B cell (primary cell): Measurements from ENCODE around the gene CDKN3. TPM values are rescaled to one million over a fixed set of nuclear protein-coding genes. Genes with fewer than 3 reads are reported as not detected.

Source experiments
- ATAC-seq: fragments of 200-7000 bp; cut with Tn5 transposase; one replicate; pipeline ENCODE4 v1.10.0; 2021; ENCODE audit warnings: low read depth, mild to moderate bottlenecking, moderate number of reproducible peaks, moderate library complexity
- CTCF ChIA-PET: fragments of 350-600 bp; sonication (Branson Sonifier 250); formaldehyde crosslinking; loops from one replicate; lab custom pipeline; 2021; ENCODE audit warnings: antibody characterized with exemption, inconsistent platforms; lab: Charles Lee
- POLR2A ChIA-PET: fragments of 350-600 bp; sonication (Branson Sonifier 250); formaldehyde crosslinking; loops from one replicate; lab custom pipeline; 2021; ENCODE audit warnings: antibody characterized with exemption; lab: Charles Lee
- DNase-seq: peaks from one replicate; pipeline ENCODE4 v3.0.0; 2013
- H2AFZ ChIP-seq: 2 replicates; pipeline ENCODE4 v1.6.1; 2012; ENCODE audit warnings: mild to moderate bottlenecking, low read depth, low read length; ENCODE audit not compliant: insufficient read depth, poor library complexity, severe bottlenecking
- H3K27ac ChIP-seq, 2 donors: 1 replicate in 1 of 2; 2 replicates in 1 of 2; pipeline ENCODE4 v1.5.1; 2012 to 2013; ENCODE audit warnings: low read length in 2 of 2, mild to moderate bottlenecking in 2 of 2, moderate library complexity in 1 of 2
- H3K27me3 ChIP-seq, 4 experiments: fragments of 200-600 bp in 1 of 4; sonication (generic) in 1 of 4; replicated peaks in 1 of 4; 1 replicate in 2 of 4; 2 replicates in 2 of 4; pipeline versions ENCODE4 v1.6.1 to v1.7.0; 2013 to 2016; ENCODE audit warnings: low read length in 3 of 4, mild to moderate bottlenecking in 2 of 4, mixed read lengths in 1 of 4, moderate library complexity in 1 of 4; ENCODE audit not compliant: insufficient read depth in 4 of 4, control insufficient read depth in 3 of 4; ENCODE audit errors: control extremely low read depth in 1 of 4
- H3K36me3 ChIP-seq, 2 experiments: replicated peaks in 1 of 2; 1 replicate in 1 of 2; 2 replicates in 1 of 2; pipeline versions ENCODE4 v1.6.1 to v1.7.1; 2013; ENCODE audit warnings: low read length in 1 of 2; ENCODE audit not compliant: insufficient read depth in 2 of 2, control insufficient read depth in 1 of 2; ENCODE audit errors: control extremely low read depth in 1 of 2, extremely low read depth in 1 of 2
- H3K4me1 ChIP-seq, 2 donors: fragments of 200-600 bp in 1 of 2; sonication (generic) in 1 of 2; 1 replicate in 1 of 2; 2 replicates in 1 of 2; pipeline versions ENCODE4 v1.5.1 to v1.6.1; 2013 to 2017; ENCODE audit warnings: low read length in 2 of 2; ENCODE audit not compliant: control insufficient read depth in 2 of 2, insufficient read depth in 2 of 2
- H3K4me2 ChIP-seq: replicated peaks from 2 replicates; pipeline ENCODE3; 2012; ENCODE audit warnings: mild to moderate bottlenecking, low read depth, low read length; ENCODE audit not compliant: poor library complexity, severe bottlenecking
- H3K4me3 ChIP-seq, 5 experiments: fragments of 200-600 bp in 1 of 5; sonication (generic) in 1 of 5; 1 replicate in 3 of 5; 2 replicates in 2 of 5; pipeline versions ENCODE4 v1.5.1 to v1.7.0; 2011 to 2016; ENCODE audit warnings: low read length in 4 of 5, mild to moderate bottlenecking in 4 of 5, low read depth in 2 of 5, control low read depth in 1 of 5, moderate library complexity in 1 of 5; ENCODE audit not compliant: insufficient read depth in 1 of 5; ENCODE audit errors: control extremely low read depth in 1 of 5, extremely low read depth in 1 of 5
- H3K79me2 ChIP-seq: fragments of 200-600 bp; sonication (generic); one replicate; pipeline ENCODE4 v1.6.0; 2016; ENCODE audit warnings: low read length; ENCODE audit not compliant: control insufficient read depth, insufficient read depth
- H3K9ac ChIP-seq: fragments of 200-600 bp; sonication (generic); 2 replicates; pipeline ENCODE4 v1.6.1; 2017; ENCODE audit warnings: mild to moderate bottlenecking, low read length, moderate library complexity
- H3K9me3 ChIP-seq, 3 donors: one replicate each; pipeline versions ENCODE4 v1.6.1 to v1.7.1; 2013; ENCODE audit warnings: low read length in 2 of 3; ENCODE audit not compliant: control insufficient read depth in 2 of 3, insufficient read depth in 1 of 3; ENCODE audit errors: control extremely low read depth in 1 of 3
- H4K20me1 ChIP-seq: 2 replicates; pipeline ENCODE4 v1.6.0; 2012; ENCODE audit warnings: mild to moderate bottlenecking, low read length; ENCODE audit not compliant: insufficient read depth, control insufficient read depth, poor library complexity, severe bottlenecking
- H3K27ac Mint-ChIP-seq: one replicate; pipeline ENCODE4 v1.8.0; 2021; ENCODE audit warnings: mixed read lengths
- H3K27me3 Mint-ChIP-seq: one replicate; pipeline ENCODE4 v1.8.0; 2021; ENCODE audit warnings: mixed read lengths
- H3K4me1 Mint-ChIP-seq: one replicate; pipeline ENCODE4 v1.8.0; 2021; ENCODE audit warnings: mixed read lengths
- H3K4me3 Mint-ChIP-seq: one replicate; pipeline ENCODE4 v1.8.0; 2021; ENCODE audit warnings: mixed read lengths
- H3K9me3 Mint-ChIP-seq: one replicate; pipeline ENCODE4 v1.8.0; 2022; ENCODE audit warnings: mixed read lengths; ENCODE audit not compliant: insufficient read depth
- CTCF ChIP-seq: fragments of 200-600 bp; IDR thresholded peaks from one replicate; pipeline ENCODE4 v1.8.0; 2022; ENCODE audit warnings: antibody characterized with exemption, mild to moderate bottlenecking
- EZH2 ChIP-seq: IDR thresholded peaks from 2 replicates; pipeline ENCODE4 v1.6.1; 2012; ENCODE audit warnings: borderline replicate concordance, low read depth, mild to moderate bottlenecking, moderate library complexity, low read length; ENCODE audit not compliant: insufficient read depth, poor library complexity, severe bottlenecking
- WGBS: methylation state at CpG from one replicate; pipeline ENCODE4 v1.1.5; 2013; ENCODE audit warnings: missing lambda C conversion rate; ENCODE audit not compliant: insufficient coverage; 5-methylcytosine and 5-hydroxymethylcytosine counted together
- intact Hi-C: fragments of 100-400 bp; cut with micrococcal nuclease; formaldehyde crosslinking; loops from one replicate; pipeline ENCODE4 v1.10.0; 2022
- polyA plus RNA-seq: library from polyadenylated mRNA; depleted of rRNA; stranded (reverse); fragments of >200 nt; gene quantifications from 2 replicates; pipeline ENCODE4 v1.2.3, GENCODE V29; 2012
- total RNA-seq, 2 donors: library from RNA; stranded (reverse); fragments of 120-200 nt in 1 of 2; gene quantifications; 1 replicate in 1 of 2; 2 replicates in 1 of 2; pipeline versions ENCODE4 v1.2.3 to v1.2.4, GENCODE V29; 2013 to 2022

CDKN3 gene
- total and polyA plus RNA-seq, 2 donors (not counting 1 experiment from before 2014, with no cell fraction given) = 0.42 to 1.0 TPM

GRCh38 chr14:54354968-54355641, 41.7 kb upstream of the CDKN3 start:
- Histone ChIP-seq H3K4me1 (no peaks in the 10 kb centered on the region), H2AFZ (no peak overlapping the region), H4K20me1 (no peaks in the 10 kb centered on the region), H3K9ac (no peak overlapping the region), H3K27ac (no peak overlapping the region), H3K36me3 (no peaks in the 10 kb centered on the region), H3K79me2 (no peaks in the 10 kb centered on the region), H3K27me3 (peaks cover 0 to 4% (median 0%) of the 10 kb centered on the region in 4 experiments), H3K4me3 (no peak overlapping the region), H3K4me2 (no peak overlapping the region), H3K9me3 (peaks cover 0 to 9% (median 0%) of the 10 kb centered on the region in 3 donors)
- H3K27me3 Mint-ChIP-seq = peaks cover 29% of the 10 kb centered on the region
- POLR2A ChIA-PET = no interaction called here
- TF ChIP-seq CTCF (no peak), EZH2 (no peak)
- DNase-seq = no peak
- no peak overlapping the region for H3K27ac Mint-ChIP-seq
- no peak for ATAC-seq
- no peak overlapping the region for H3K4me3 Mint-ChIP-seq
- intact Hi-C loops = no loop called here
- CTCF ChIA-PET = no interaction called here
- H3K9me3 Mint-ChIP-seq = peaks cover 5% of the 10 kb centered on the region
- H3K4me1 Mint-ChIP-seq = no peaks in the 10 kb centered on the region

DNA sequence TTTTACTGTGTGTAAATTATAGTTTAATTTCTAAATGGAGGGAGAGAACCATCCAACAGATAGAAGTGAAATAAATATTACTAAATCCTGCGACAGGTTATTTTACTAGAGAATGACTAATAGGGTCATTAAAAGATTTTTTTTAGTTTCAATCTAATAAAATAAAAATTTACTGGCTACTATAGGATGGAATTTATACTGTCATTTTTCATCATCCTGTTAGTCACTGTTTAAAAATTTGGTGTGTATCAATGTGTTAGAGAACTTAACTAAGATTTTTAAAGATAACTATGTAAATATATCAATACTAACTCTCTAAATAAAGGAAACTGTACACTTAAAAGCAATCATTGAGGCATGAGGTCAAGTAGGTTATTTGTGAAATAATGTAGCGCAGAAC, 41.1 kb upstream of the CDKN3 start:
- intact Hi-C loops = no loop called here
- Mint-ChIP-seq H3K4me1 (no peaks in the 10 kb centered on the region), H3K9me3 (peaks cover 5% of the 10 kb centered on the region), H3K27ac (no peak overlapping the region), H3K27me3 (peaks cover 29% of the 10 kb centered on the region), H3K4me3 (no peak overlapping the region)
- H3K9ac ChIP-seq = no peak overlapping the region
- H3K4me3 ChIP-seq = no peak overlapping the region
- no peaks in the 10 kb centered on the region for H4K20me1 ChIP-seq
- POLR2A ChIA-PET = no interaction called here
- no CpG with 5 or more reads among the region's 2 CpGs for WGBS
- peaks cover 0 to 9% (median 0%) of the 10 kb centered on the region in 3 donors for H3K9me3 ChIP-seq
- H3K27me3 ChIP-seq = peaks cover 0 to 6% (median 0%) of the 10 kb centered on the region in 4 experiments
- TF ChIP-seq CTCF = no peak
- no peak for TF ChIP-seq EZH2
- ATAC-seq (no peak), DNase-seq (no peak)
- no peaks in the 10 kb centered on the region for H3K79me2 ChIP-seq
- no peaks in the 10 kb centered on the region for H3K4me1 ChIP-seq
- no peak overlapping the region for H3K27ac ChIP-seq
- CTCF ChIA-PET = interaction anchor here (0.9 to 1.5 kb wide), 2 partner anchors 8 to 26 kb away, joined by 3 to 8 read pairs; no protein-coding TSS in a partner anchor
- H2AFZ ChIP-seq = no peak overlapping the region
- no peak overlapping the region for H3K4me2 ChIP-seq
- H3K36me3 ChIP-seq = no peaks in the 10 kb centered on the region
